NCI-H2196 (cell line): ENCODE results near the gene TMEM134.
"Not testable (repeated sequence)": the region's sequence is repeated elsewhere in the genome, so short reads cannot be mapped to it uniquely, and the experiment has no call there.

Experiments
- DNase-seq: peaks from one replicate; lab custom pipeline; 2025; ENCODE audit not compliant: unreplicated experiment; lab: John Stamatoyannopoulos, UW

The TMEM134 gene, protein sequence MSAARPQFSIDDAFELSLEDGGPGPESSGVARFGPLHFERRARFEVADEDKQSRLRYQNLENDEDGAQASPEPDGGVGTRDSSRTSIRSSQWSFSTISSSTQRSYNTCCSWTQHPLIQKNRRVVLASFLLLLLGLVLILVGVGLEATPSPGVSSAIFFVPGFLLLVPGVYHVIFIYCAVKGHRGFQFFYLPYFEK

GRCh38 chr11:67468759-67469507 lies at the start of gene TMEM134:
Gene TMEM134, minus strand, starts transcription at chr11:67469251. Its CDS starts 59 bp downstream, at chr11:67469192.
- peak; percentile 91 for DNase-seq

DNA sequence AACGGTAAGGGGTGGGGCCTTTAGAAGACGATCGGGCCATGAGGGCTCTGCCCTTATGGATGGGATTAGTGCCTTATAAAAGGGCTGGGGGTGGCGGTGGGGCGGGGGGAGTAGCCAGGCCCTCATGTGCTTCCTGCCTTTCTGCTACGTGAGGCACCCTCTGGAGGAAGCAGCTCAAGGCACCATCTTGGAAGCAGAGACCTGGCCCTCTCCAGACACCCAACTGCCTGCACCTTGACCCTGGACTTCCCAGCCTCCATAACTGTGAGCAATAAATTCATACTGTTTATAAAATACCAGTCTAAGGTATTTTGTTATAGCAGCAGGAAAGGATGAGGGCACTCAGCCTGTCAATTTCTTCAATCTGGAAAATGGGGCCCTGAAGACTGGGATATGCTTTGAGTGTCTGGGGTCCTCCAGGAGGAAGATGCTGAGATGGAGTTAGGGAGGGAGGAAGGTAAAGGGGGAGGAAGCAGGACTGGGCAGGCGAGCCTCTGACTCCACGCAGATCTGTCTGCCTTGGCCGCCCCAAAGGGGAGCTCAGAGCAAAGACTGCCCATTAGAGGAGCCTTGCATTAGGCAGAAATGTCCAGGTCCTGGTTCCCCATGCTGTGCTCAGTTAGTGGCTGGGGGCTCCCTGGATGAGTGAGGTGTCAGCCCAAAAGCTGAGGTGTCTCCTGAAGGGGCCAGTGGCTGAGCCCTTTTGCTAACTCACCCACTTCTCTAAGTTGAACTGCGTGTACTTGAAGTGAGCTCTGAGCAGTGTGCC lies 48.9 kb upstream of the TMEM134 start:
- DNase-seq, result no peak

DNA sequence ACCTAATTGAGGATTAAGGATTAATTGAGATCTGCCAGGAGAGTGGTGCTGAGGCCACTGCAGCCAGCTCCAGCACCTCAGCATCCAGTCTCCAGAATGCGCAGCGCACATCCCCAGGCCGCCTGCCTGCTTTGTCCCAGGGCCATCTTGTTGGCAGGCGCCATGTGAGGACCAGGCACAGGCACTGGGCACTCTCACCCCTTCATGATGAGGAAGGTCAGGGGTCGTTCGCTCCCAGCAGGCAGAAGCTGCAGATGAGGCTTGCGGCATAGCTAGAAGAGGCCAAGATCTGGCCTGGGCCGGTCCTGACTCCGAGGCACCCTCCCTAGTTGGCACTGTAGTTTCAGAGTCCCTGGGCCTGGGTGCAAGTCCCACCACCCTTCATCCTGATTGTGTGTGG lies 47.8 kb upstream of the TMEM134 start:
- no peak for DNase-seq

DNA sequence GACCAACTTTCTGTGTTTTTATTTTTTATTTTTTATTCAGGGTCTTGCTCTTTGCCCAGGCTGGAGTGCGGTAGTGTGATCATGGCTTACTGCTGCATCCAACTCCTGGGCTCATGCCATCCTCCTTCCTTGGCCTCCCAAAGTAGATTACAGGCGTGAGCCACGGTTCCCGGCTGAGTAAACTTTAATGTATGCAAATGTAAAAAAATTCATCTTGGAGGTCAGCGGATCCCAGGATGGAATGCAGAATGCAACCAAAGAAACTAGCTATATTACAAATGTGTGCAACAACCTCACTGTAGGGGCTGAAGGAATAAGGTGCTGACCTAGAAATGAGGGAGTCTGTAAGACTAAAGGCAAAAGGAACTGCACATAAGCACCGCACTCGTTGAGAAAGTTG lies 45.1 kb upstream of the TMEM134 start:
- no peak for DNase-seq

GRCh38 chr11:67511558-67511957 lies 42.5 kb upstream of the TMEM134 start:
- not testable (repeated sequence) for DNase-seq

GRCh38 chr11:67510023-67510345 lies 40.9 kb upstream of the TMEM134 start:
- DNase-seq, result no peak

DNA sequence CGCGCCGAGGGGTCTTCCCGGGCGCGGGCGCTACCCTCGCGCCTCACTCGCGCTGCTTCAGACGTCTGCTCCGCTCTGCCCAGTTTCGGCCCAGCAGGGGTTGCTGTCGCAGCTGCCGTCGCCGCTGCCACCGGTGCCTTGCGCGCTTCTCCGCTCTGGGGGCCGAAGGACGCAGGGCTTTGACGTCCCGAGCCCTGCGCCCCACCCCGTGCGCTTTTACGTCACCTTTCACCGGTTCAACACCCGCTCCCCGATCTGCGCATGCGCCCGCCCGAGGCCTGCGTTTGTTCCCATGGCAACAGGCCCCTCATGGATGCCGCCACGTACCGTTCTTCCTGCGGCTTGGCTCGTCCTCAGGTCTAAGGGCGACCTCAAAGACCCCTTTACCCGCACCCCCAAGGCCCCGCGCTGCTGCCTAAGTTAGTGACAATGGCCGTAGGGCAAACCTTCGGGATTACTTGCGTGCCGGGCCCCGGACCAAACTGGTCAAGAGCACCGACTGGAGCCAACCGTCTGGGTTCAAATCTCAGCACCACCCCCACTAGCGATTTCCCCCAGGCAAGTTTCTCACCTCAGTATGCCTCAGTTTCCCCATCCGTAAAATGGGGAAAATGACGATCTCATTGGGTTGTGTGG lies 39.6 kb upstream of the TMEM134 start:
- peak; percentile 98 for DNase-seq

- peak; percentile 99 for DNase-seq
Observed at GRCh38 chr11:67507864-67508485, 38.9 kb upstream of the TMEM134 start, which contains the start of gene CDK2AP2. Gene CDK2AP2, minus strand, starts transcription at chr11:67508162. Its CDS starts 80 bp downstream, at chr11:67508082.

GRCh38 chr11:67507242-67507863 lies 38.3 kb upstream of the TMEM134 start:
- peak; percentile 9 for DNase-seq

GRCh38 chr11:67506426-67507051 lies 37.5 kb upstream of the TMEM134 start:
- no peak for DNase-seq

- peak; percentile 95 for DNase-seq
Observed at GRCh38 chr11:67505605-67506396, 36.8 kb upstream of the TMEM134 start.

- peak; percentile 72 for DNase-seq
Observed at GRCh38 chr11:67504950-67505581, 36.0 kb upstream of the TMEM134 start, which contains the start of gene PITPNM1. Gene PITPNM1, minus strand, starts transcription at chr11:67505363. Its CDS starts 1,183 bp downstream, at chr11:67504180.

GRCh38 chr11:67504005-67504949 lies 35.2 kb upstream of the TMEM134 start:
- peak; percentile 61 for DNase-seq

DNA sequence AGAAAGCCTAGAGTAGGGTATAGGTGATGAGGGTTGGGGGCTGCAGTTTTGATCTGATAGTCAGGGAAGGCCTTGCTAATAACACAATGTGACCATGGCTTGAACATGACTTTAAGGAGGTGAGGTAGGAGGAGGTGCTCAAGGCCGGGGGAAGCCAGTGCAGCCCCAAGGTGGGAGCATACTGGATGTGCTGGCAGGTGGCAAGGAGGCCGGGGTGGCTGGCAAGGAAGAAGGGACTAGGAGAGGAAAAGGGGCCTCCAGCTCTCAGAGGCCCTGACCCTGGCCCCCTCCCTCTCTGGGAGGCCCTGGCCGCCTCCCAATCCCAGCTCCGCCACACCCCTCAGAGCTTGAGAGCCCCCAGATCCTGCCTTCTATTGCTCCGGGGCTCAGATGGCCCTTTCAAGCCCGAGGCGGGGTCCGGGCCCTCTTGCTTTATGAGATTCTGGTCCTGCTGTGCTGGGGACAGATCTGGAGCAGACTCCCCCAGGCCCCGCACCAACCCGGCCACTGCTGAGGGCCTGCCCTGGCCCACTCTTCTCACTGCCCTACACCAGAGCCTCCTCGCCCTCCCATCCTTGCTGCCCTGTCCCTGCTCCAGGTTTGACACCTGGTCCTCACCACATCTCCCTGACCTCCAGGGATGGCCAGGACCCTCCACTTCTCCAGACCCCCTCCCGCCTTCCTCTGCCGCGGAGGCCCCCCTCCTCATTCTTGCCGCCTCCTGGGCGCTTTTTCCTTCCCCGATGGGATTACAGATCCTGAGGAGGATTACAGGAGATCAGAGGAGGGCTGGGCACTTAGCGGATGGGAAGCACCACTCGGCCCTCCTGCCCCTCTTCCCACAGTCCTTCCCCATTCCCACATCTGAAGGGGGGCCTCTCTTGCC lies 34.3 kb upstream of the TMEM134 start:
- DNase-seq, result no peak

- DNase-seq, result no peak
Observed at GRCh38 chr11:67502328-67502979, 33.4 kb upstream of the TMEM134 start.

- DNase-seq, result no peak
Observed at GRCh38 chr11:67501854-67502253, 32.8 kb upstream of the TMEM134 start.
